ENCODE data around the gene TSHZ2. TPM values are rescaled to one million over a fixed set of nuclear protein-coding genes. Genes with fewer than 3 reads are reported as not detected.

Gene TSHZ2
- total RNA-seq, 1 experiment from 2014 or later: 0.20 TPM

- CTCF ChIA-PET: no interaction called here
- ATAC-seq (no peak), DNase-seq (ENCODE audit: low spot score) (no peak)
- no peak overlapping the region for H3K4me3 Mint-ChIP-seq
- H3K4me1 Mint-ChIP-seq: no peaks in the 10 kb centered on the region
- no peak overlapping the region for H3K27ac Mint-ChIP-seq
- H3K9me3 Mint-ChIP-seq: no peaks in the 10 kb centered on the region
- no peaks in the 10 kb centered on the region for H3K36me3 Mint-ChIP-seq
- POLR2A ChIA-PET: no interaction called here
- H3K27me3 Mint-ChIP-seq (ENCODE audit: low read depth): no peaks in the 10 kb centered on the region
- TF ChIP-seq JAZF1 (CRISPR knock-in tag; IDR thresholded peaks at IDR 0.05): no peak
- TF ChIP-seq KAT7 (CRISPR knock-in tag; IDR thresholded peaks at IDR 0.05; ENCODE audit: borderline replicate concordance): no peak
- no peak for TF ChIP-seq CBFB (CRISPR knock-in tag; IDR thresholded peaks at IDR 0.05; ENCODE audit: low read depth)
- TF ChIP-seq SMAD4 (CRISPR knock-in tag; IDR thresholded peaks at IDR 0.05): no peak
- TF ChIP-seq NR2C2 (CRISPR knock-in tag; IDR thresholded peaks at IDR 0.05): no peak
- no peak for TF ChIP-seq PREB (CRISPR knock-in tag; IDR thresholded peaks at IDR 0.05; ENCODE audit: borderline replicate concordance)
- TF ChIP-seq ATF6 (CRISPR knock-in tag; IDR thresholded peaks at IDR 0.05): no peak
- no peak for TF ChIP-seq ZNF425 (CRISPR knock-in tag; conservative IDR thresholded peaks at IDR 0.05)
- TF ChIP-seq ESRRA (CRISPR knock-in tag; IDR thresholded peaks at IDR 0.05; ENCODE audit: borderline replicate concordance): no peak
- no peak for TF ChIP-seq ZNF512 (CRISPR knock-in tag; IDR thresholded peaks at IDR 0.05; ENCODE audit: borderline replicate concordance)
- no peak for TF ChIP-seq FOXK1 (CRISPR knock-in tag; IDR thresholded peaks at IDR 0.05)
- TF ChIP-seq ZNF263 (CRISPR knock-in tag; IDR thresholded peaks at IDR 0.05; ENCODE audit: low read depth): no peak
- no peak for TF ChIP-seq OVOL2 (CRISPR knock-in tag; IDR thresholded peaks at IDR 0.05; ENCODE audit: borderline replicate concordance)
- TF ChIP-seq NFE2L1 (CRISPR knock-in tag; IDR thresholded peaks at IDR 0.05): no peak
- TF ChIP-seq SOX15 (CRISPR knock-in tag; IDR thresholded peaks at IDR 0.05): no peak
- no peak for TF ChIP-seq ZBTB21 (CRISPR knock-in tag; IDR thresholded peaks at IDR 0.05; ENCODE audit: borderline replicate concordance)
- TF ChIP-seq ZNF317 (CRISPR knock-in tag; IDR thresholded peaks at IDR 0.05; ENCODE audit: borderline replicate concordance, low read depth): no peak
- no peak for TF ChIP-seq GTF2I (CRISPR knock-in tag; conservative IDR thresholded peaks at IDR 0.05)
- no peak for TF ChIP-seq TCF7 (CRISPR knock-in tag; IDR thresholded peaks at IDR 0.05; ENCODE audit: low read depth)
- TF ChIP-seq ETV6 (CRISPR knock-in tag; IDR thresholded peaks at IDR 0.05): no peak
Measured at GRCh38 chr20:53274365-53274764, 302.2 kb downstream of the TSHZ2 start.

- Mint-ChIP-seq H3K27me3 (ENCODE audit: low read depth) (no peaks in the 10 kb centered on the region), H3K27ac (no peak overlapping the region), H3K4me1 (no peaks in the 10 kb centered on the region), H3K36me3 (no peaks in the 10 kb centered on the region), H3K4me3 (no peak overlapping the region), H3K9me3 (no peaks in the 10 kb centered on the region)
- POLR2A ChIA-PET: no interaction called here
- no peak for DNase-seq (ENCODE audit: low spot score)
- CTCF ChIA-PET: no interaction called here
- no peak for ATAC-seq
- TF ChIP-seq ZNF532 (CRISPR knock-in tag; IDR thresholded peaks at IDR 0.05; ENCODE audit: borderline replicate concordance) (no peak), ATF6 (CRISPR knock-in tag; IDR thresholded peaks at IDR 0.05) (no peak), ETV6 (CRISPR knock-in tag; IDR thresholded peaks at IDR 0.05) (no peak), ZNF263 (CRISPR knock-in tag; IDR thresholded peaks at IDR 0.05; ENCODE audit: low read depth) (no peak), NFATC4 (CRISPR knock-in tag; IDR thresholded peaks at IDR 0.05) (no peak), TCF7 (CRISPR knock-in tag; IDR thresholded peaks at IDR 0.05; ENCODE audit: low read depth) (no peak)
Measured at GRCh38 chr20:53274807-53275206, 302.6 kb downstream of the TSHZ2 start.

All from WTC11 (cell line).